ENCODE results near the gene CHSY1. TPM values are rescaled to one million over a fixed set of nuclear protein-coding genes. Genes with fewer than 3 reads are reported as not detected.
"Not testable (repeated sequence)": the region's sequence is repeated elsewhere in the genome, so short reads cannot be mapped to it uniquely, and the experiment has no call there.

CHSY1 gene, protein sequence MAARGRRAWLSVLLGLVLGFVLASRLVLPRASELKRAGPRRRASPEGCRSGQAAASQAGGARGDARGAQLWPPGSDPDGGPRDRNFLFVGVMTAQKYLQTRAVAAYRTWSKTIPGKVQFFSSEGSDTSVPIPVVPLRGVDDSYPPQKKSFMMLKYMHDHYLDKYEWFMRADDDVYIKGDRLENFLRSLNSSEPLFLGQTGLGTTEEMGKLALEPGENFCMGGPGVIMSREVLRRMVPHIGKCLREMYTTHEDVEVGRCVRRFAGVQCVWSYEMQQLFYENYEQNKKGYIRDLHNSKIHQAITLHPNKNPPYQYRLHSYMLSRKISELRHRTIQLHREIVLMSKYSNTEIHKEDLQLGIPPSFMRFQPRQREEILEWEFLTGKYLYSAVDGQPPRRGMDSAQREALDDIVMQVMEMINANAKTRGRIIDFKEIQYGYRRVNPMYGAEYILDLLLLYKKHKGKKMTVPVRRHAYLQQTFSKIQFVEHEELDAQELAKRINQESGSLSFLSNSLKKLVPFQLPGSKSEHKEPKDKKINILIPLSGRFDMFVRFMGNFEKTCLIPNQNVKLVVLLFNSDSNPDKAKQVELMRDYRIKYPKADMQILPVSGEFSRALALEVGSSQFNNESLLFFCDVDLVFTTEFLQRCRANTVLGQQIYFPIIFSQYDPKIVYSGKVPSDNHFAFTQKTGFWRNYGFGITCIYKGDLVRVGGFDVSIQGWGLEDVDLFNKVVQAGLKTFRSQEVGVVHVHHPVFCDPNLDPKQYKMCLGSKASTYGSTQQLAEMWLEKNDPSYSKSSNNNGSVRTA
- total RNA-seq (2014; rRNA removed; shearing (Covaris generic)) = 6.9 and 7.4 TPM in 2 replicates

DNA sequence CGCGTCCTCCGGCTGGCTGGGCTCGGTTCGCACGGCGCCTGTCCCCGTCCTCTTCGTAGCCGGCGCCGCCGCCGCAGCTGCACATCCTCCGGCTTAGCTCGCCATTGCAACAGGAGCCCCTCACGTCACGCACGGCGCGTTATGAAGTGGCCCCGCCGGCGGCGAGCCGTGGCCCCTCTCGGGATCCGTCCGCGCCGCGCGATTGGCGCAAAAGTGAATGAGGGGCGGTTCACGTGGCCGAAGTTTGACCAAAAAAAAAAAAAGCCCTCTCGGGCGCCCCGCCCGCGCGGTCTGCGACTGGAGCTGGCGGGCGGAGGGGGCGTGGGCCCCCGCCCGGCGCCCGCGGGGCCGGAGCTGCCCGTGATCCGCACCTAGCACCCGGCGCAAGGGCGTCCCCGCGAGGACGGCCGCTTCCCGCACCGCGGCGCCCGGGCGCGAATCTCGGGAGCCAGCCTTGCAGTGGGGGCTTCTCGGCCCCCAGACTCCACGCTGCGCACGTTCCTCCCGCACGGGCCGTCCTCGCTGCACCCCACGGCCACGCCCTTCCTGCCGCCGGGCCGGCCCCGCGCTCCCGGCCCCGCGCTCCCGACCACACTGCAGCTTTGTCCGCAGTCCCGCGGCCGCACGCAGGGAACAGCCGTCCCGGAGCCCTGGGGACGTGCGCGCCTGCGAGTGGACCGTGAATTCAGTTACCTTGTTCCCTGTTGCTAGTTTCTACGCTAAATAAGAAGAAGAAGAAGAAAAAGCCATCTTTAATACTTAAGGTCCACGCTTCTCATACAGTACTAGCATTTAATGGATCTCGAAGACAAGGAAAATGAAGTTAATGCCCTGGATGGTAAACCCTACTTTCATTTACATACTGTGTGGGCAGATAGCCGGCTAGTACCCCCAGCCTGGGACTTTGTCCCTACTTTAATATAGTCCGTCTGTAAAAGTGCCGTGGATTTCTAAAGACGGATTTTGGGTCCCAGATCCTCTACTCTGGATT lies at the start of gene CHSY1:
Gene CHSY1 (minus strand): TSS at position 219 of the 991 bp plus-strand sequence. CDS start 592 bp downstream, outside the sequence.
- peak; percentile 83 for DNase-seq (ENCODE audit: low spot score)

DNA sequence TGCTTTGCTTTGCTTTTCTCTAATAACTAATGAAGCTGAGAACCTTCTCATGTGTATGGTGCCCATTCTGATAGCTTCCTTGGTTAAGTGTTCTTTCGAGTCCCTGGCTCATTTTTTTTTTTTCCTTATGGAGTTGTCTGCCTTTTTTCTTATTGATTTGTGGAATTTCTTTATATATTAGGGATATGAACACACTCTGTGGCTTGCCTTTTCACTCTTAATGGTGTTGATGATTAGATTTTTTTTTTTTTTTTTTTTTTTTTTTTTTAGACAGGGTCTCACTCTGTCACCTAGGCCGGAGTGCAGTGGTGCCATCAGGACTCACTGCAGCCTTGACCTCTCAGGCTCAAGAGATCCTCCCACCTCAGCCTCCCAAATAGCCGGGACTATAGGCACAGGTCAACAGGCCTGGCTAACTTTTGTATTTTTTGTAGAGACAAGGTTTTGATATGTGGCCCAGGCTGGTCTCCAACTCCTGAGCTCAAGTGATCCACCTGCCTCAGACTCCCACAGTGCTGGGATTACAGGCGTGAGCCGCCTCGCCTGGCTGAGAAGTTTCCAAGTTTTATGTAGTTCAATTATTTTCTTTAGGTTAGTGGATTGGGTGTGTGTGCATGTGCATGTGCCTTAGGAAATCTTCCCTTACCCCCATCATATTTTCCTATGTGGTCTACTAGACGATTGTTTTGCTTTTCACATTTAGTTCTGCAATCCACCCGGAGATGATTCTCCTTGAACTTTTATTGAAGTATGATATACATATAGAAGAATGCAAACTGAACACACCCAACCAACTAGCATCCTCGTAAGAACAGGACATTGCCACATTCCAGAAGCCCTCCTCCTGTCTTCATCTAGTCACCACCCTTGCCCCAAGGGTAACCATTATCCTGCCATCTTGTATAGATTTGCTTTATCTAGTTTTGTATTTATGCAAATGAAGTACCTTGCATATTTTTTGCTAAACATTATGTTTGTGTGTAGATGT lies 44.9 kb upstream of the CHSY1 start:
- no peak for DNase-seq (ENCODE audit: low spot score)

DNA sequence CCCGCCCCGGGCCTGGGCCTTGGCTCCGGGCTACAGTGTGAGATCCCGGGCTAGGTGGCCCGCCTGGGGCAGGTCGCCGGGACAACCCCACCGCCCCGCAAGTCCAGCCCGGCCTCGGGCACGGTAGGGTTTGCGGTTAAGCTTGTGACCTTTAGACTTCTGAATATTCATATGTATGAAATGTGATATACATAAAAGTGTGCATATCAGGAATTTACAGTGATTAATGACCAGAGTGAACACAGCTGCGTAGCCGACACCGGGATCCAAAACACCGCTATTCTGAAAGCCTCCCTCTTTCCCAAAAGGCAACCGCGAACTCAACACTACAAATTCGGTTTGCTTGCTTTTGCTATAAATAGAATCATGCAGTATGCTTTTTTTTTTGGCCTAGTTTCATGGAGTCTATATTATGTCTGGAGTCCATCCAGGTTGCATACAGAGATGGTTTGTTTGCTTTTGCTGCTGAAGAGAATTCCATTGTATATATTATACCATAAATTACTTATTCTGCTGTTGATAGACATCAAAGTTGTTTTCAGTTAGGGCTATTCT lies 43.8 kb upstream of the CHSY1 start:
- DNase-seq (ENCODE audit: low spot score) = no peak

DNA sequence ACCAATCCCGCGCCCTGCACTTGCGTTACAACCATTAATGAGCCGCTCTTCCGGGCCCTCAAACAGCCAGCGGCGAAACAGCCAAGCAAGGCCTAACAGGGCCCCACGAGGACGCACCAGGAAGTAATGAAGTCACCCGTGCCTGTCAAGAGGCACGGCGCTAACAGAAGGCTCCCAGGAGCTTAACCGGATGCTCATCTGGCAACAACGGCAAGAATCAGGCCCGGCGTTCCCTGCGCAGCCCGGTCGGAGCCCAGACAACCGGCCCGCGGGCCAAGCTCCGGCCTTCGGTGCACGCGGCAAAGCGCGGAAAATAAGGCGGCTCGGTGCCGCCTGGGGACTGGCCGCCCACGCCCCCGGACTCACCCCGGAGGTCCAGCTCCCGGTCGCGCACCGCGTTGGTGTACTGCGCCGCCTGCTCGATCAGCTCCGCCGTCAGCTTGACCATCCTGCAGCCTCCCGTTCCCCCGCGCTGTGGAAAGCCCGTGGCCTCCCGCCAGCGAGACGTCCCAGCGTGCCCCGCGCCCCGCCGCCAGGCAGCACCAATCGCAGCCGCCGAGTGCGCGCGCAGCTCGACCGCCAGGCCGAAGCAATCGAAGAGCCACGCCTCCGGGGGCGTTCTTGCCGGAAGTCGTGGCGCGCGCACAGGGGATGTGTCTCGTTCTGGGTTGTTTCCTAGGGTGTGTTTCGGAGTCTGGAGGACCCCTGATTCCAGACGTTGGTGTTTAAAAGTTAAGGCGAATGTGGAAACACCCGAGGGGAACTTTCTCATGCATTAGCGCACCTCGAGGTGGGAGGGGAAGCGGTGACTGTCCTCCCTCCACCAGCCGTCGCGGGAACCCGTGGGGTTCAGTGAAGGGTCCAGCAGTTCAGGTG lies 43.1 kb upstream of the CHSY1 start, which contains the start of gene SNRPA1:
Gene SNRPA1 (minus strand): TSS at position 518 of the 876 bp plus-strand sequence. CDS start 70 bp downstream, at position 448.
- peak; percentile 97 for DNase-seq (ENCODE audit: low spot score)

DNA sequence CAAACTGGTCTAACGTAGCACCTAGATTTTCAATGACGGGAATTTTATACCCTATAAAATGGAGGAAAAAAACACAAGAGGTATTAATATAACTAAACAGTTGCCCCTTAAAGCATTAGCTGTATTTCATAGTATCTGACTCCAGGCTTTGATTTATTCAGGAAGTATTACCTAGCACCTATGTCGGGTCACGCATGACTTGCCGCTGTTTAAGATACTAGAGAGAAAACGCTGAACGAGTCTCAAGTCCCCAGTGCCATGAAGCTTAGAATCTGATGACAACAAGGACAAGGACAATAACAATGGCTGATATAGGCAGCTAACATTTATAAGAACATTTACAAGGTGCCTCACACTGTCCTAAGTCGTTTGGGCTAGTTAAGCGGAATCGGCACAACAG lies 41.3 kb upstream of the CHSY1 start:
- DNase-seq (ENCODE audit: low spot score) = no peak

DNA sequence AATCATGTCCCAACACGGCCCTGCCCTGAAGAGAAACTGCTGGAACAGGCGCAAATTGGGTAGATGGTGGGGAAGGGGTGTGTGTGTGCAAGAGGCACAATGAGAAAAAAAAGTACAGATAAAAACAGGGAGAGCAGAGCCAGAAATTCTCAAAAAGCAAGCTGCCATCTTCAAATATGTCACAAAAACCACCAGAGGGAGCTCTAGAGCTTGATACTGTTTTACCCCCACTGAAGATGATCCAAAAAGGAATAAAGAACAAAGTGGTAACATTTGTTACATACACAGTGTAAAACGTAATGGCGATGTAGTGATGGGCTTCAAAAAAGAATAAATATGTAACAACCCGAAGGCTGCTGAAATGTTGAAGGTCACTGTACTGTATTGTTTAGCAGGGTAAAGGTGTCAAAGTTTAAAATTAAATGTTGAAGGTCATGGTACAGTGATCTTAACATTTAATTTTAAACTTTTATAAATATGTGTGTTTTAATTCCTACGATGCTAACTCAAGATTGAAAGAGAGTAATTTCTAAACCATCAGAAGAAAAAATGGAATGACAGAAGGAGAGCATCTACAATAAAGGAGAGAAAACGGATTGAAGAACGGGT lies 37.2 kb upstream of the CHSY1 start:
- peak; percentile 64 for DNase-seq (ENCODE audit: low spot score)

DNA sequence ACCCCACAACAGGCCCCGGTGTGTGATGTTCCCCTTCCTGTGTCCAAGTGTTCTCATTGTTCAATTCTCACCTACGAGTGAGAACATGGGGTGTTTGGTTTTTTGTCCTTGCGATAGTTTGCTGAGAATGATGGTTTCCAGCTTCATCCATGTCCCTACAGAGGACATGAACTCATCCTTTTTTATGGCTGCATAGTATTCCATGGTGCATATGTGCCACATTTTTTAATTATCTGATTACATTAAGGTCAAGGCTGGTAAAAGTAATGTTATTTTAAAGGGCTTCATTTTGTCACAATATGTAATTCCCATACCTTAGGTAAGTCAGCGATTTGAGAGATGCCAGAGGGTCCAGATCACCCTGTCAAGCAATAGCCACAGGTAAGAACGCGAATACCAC lies 35.5 kb upstream of the CHSY1 start:
- not testable (repeated sequence) for DNase-seq (ENCODE audit: low spot score)

DNA sequence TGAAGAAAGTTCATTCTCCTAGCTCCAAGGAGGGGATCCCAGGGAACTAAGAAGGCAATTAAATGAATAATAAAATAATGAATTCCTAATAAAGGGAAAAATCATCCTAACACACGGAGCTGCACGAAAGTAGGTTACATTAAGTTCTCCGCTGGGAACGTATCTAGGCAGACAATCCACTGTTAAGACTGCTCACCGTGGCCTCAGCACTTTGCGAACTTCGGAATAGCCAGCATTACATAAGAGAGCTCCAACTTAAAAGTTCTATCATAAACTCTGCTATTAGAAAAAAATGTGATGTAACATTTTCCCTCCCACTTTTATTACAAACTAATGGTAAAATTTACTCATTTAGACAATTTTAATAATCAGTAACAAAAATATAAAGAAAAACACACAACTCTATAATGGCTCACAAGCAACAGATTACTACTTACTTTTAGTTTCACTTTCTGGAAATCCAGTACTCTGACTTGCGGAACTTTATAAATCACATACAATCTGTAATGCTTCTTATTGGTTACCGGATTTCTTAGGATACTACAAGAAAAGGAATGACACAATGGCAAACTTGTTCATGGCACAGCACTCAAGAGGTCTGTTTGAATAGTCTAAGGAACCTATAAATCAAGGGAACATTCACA lies 34.7 kb upstream of the CHSY1 start:
- DNase-seq (ENCODE audit: low spot score) = no peak

DNA sequence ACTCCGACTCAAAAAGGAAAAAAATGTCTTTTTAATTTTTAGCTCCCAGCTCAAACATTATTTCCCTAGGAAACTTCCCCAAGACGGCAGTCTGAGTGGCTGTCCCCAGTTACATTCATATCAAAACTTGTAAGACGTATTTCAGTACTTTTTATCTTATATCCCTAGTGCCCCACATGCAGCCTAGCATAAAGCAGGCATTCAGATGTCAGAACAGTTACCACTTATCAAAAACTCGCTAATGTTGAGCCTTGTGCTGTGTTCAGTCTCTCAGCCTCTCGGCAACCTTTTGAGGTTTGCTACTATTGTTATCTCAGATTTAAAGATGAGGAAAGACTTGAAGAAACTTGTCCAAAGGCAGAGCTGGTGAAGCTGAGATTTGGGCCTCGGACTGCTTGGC lies 32.1 kb upstream of the CHSY1 start:
- DNase-seq (ENCODE audit: low spot score) = no peak

DNA sequence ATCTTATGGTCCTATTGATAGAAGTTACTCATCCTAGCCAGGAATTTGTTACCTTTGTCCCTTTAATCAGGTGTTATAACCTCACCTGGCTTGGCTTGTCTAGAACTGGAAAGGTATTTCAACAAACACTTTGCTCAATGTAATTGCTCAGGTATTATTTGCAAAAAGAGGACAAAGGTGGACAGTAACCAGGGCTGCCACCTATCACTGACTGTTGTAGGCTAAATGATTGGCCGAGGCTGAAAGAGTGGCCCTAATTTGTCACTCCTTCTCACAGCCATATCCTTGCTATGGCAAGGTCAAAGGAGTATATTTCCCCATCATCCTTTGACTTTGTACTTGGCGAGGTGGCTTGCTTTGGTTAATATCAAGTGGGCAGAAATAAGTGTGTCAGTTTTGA lies 28.2 kb upstream of the CHSY1 start:
- no peak for DNase-seq (ENCODE audit: low spot score)

DNA sequence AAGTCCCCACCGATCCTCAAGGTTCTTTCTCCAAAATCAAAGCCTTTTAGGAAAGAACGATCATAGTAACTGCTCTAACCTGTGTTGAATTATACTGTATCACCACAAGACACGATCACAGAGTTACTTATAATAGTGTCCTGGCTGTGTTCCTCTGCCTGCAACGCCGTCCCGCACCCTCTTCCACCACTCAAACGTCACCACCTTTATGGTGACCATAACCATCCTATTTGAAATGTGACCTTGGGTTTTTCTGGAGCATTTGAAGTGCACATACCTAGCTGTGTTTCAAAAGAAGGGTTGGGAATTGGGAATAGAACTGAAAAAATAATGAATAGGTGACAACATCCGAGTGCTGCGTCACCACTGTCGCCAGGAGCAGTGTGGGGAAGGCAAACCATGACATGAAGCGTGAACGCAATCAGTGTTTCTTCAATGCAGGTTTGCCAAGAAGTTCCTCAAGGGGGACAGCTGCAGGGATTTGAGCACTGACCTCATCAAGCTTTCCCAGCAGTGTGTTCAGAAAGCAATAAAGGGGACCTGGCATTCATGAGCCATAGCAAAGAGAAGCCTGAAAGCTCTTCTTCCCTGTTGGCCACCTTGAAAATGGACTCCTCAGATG lies 26.2 kb upstream of the CHSY1 start:
- peak; percentile 60 for DNase-seq (ENCODE audit: low spot score)

DNA sequence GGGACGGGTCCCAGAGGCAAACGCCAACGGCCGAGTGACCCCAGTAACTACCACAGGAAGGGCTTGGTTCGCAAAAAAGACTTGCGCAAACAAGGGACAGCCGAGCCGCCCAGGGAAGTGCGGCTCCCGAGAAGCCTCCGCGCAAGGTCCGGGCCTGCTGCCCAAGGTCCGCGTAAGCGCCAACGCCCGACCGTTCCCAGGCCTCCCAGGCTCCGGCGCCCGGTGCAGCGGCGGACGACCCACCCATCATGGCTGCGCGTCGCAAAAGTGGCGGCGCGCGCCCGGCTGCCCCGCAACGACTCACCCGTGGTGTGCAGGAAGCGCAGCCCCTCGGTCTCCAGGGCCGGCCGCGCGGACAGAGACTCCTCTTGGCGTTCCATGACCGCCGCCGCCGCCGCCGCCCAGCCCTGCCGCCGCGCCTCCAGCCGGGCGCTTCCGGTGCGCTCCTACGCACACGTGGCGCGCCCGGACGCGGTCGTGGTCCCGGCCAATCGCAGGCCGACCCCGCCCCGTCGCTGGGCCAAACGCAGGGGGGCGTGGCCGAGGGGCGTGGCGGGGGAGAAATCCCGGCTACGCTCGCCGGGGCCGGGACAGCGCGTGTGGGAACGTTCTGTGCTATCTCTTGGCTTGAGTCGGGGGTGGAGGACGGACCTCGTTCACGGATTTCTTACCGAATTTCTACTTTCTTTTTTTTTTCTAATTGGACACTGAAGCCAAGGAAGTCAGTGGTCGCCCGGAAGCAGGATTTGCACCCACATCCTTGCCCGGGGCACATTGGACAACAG lies 25.4 kb upstream of the CHSY1 start, which contains the start of gene SELENOS:
Gene SELENOS (minus strand): TSS at position 448 of the 785 bp plus-strand sequence. CDS start 68 bp downstream, at position 380.
- peak; percentile 93 for DNase-seq (ENCODE audit: low spot score)

DNA sequence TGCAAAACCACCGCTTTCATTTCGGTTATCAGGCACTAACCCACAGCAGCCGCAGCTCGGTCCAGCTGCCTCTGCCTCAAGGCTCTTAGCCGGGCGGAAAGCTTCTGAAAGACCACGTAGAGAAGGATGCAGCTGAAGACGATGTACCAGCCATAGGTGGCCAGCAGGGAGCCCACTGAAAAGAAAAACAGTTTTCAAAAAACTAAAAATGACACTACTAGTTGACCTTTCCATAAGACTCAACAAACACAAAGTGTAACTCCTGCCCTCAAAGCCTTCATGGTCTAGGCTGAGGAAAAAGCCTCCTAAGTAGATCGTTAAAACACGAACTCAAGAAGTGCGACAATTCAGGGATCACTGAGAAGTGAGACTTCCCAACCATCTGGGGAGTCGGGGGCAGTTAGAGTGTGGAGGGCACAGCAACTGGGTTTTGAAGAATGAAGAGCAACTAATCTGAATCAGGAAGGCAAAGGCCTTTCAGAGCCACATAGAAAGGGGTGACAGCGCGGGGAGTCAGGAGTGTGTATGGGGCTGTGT lies 24.7 kb upstream of the CHSY1 start:
- DNase-seq (ENCODE audit: low spot score) = peak; percentile 62

DNA sequence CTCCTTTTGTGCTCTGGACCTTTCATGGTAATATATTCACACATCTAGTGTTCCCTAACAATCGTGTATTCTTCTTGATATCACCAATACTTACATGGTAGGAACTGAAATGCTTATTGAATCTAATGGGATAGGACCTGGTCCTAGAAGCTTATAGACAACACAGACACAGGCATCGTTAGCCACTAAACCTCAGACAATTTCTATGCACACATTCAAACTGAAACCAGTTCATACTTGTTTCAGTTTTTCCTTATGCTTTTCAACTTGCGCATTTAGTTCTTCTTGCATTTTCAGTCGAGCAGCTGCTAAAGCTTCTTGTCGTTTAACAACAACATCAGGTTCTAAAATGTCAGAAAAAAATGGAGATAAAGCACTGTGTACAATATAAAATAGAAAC lies 23.2 kb upstream of the CHSY1 start:
- no peak for DNase-seq (ENCODE audit: low spot score)

DNA sequence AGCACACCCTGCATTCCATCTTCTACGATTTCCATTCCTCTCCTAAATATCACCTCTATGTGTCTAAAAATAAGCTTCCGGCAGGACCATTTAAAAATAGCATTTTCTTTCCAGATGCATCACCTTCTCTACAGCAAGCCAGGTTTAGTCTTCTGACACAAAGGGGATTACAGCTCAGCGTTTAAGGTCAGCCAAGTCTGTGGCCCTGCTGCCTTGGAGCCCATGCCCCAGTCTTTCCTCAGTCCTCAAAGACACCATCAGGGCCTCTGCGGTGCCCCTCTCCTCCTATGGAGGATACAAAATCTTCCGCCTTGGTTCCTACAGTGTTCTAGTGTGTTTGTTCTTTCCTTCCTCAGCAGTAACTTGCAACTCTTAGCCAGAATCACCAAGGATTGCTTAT lies 21.7 kb upstream of the CHSY1 start:
- DNase-seq (ENCODE audit: low spot score) = no peak

DNA sequence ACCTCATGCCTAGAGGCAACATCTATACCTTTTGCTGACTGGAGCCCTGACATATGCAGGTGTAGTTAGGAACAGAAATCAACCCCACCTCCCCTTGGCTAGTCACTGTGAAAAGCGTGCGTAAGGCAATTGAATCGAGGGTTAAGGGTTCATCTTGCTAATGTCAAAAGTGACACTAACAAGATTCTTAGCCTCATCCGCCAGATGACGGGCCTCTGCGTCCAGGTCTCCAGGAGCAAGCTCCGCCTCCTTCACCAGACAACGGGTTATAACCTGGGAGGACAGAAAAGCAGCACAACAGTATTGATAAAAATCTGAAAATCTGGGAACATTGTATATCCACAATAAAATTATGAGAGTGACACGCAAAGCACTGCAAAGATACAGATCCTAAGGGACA lies 20.7 kb upstream of the CHSY1 start:
- DNase-seq (ENCODE audit: low spot score) = no peak
